ENCODE measurements around the gene DNAI1. TPM values are rescaled to one million over a fixed set of nuclear protein-coding genes. Genes with fewer than 3 reads are reported as not detected.
"Not testable (repeated sequence)": the region's sequence is repeated elsewhere in the genome, so short reads cannot be mapped to it uniquely, and the experiment has no call there.

DNAI1 gene
- total and polyA plus RNA-seq, 10 donors = not detected

- DNase-seq = no peak
- Histone ChIP-seq H3K27ac (no peak overlapping the region), H3K9me3 (no peaks in the 10 kb centered on the region), H3K4me1 (no peaks in the 10 kb centered on the region), H3K27me3 (replicated peaks in 1 of 7) (peaks cover 0 to 18% (median 0%) of the 10 kb centered on the region in 7 donors), H3K4me3 (no peak overlapping the region), H3K36me3 (no peaks in the 10 kb centered on the region)
- intact Hi-C loops (cut with DNase I; ENCODE audit: low total_unique reads) = no loop called here
- WGBS, 5 donors = 43 to 73% (median 70%) methylated on average over 1 of the region's 1 CpG
- TF ChIP-seq POLR2AphosphoS5 (IDR thresholded peaks at IDR 0.05) (no peak), POLR2A (IDR thresholded peaks at IDR 0.05) (no peak), CTCF (IDR thresholded peaks at IDR 0.05 in 8 of 11, conservative IDR thresholded peaks at IDR 0.05 in 3 of 11) (no peak)
These were observed 18.9 kb downstream of the DNAI1 start for GRCh38 chr9:34477541-34477940.

DNA sequence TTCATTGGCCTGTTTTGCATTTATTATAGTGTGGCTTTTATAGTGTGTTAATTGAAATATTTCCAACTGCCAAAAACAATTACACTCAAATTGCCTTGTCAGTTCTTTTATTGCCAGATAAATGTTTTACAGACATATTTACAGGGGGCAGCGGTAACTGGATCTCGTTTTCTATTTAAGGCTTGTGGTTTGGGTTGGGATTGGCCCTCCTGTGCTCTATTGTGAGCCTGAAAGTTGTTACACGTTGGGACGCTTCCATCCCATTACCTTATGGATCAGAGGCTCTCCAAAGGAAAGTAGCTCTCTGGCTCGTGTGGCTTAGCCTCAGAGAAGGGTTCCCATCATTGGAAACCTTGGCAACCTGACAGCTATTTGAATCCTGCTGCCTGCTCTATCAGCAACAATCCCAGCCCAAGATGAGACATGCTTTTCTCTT, 20.8 kb downstream of the DNAI1 start:
- intact Hi-C loops (cut with DNase I; ENCODE audit: low total_unique reads) = no loop called here
- Histone ChIP-seq H3K4me3 (no peak overlapping the region), H3K9me3 (no peaks in the 10 kb centered on the region), H3K36me3 (no peaks in the 10 kb centered on the region), H3K27me3 (replicated peaks in 1 of 7) (peaks cover 0 to 10% (median 0%) of the 10 kb centered on the region in 7 donors), H3K27ac (no peak overlapping the region), H3K4me1 (no peaks in the 10 kb centered on the region)
- WGBS, 5 donors = 67 to 76% (median 68%) methylated on average over 5 of the region's 5 CpGs
- no peak for DNase-seq
- TF ChIP-seq CTCF (IDR thresholded peaks at IDR 0.05 in 8 of 11, conservative IDR thresholded peaks at IDR 0.05 in 3 of 11) (no peak), POLR2A (IDR thresholded peaks at IDR 0.05) (no peak), POLR2AphosphoS5 (IDR thresholded peaks at IDR 0.05) (no peak)

DNA sequence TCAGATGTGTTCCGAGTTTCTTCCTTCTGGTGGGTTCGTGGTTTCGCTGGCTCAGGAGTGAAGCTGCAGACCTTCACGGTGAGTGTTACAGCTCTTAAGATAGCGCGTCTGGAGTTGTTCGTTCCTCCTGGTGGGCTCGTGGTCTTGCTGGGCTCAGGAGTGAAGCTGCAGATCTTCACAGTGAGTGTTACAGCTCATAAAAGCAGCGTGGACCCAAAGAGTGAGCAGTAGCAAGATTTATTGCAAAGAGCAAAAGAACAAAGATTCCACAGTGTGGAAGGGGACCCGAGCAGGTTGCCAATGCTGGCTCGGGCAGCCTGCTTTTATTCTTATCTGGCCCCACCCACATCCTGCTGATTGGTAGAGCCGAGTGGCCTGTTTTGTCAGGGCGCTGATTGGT, 23.0 kb downstream of the DNAI1 start:
- H3K27ac ChIP-seq; H3K4me3 ChIP-seq; DNase-seq; H3K4me1 ChIP-seq; H3K27me3 ChIP-seq (replicated peaks in 1 of 7); intact Hi-C loops (cut with DNase I; ENCODE audit: low total_unique reads); H3K9me3 ChIP-seq; H3K36me3 ChIP-seq: not testable (repeated sequence)
- WGBS, 5 donors = 60 to 71% (median 66%) methylated on average over 11 to 13 of the region's 13 CpGs

- H3K4me3 ChIP-seq; DNase-seq; H3K4me1 ChIP-seq; H3K9me3 ChIP-seq; H3K27ac ChIP-seq; intact Hi-C loops (cut with DNase I; ENCODE audit: low total_unique reads); H3K36me3 ChIP-seq; H3K27me3 ChIP-seq (replicated peaks in 1 of 7): not testable (repeated sequence)
- WGBS, 5 donors = 94 to 98% (median 96%) methylated on average over 9 to 27 of the region's 27 CpGs
These were observed 24.1 kb downstream of the DNAI1 start for GRCh38 chr9:34482746-34483145.

DNA sequence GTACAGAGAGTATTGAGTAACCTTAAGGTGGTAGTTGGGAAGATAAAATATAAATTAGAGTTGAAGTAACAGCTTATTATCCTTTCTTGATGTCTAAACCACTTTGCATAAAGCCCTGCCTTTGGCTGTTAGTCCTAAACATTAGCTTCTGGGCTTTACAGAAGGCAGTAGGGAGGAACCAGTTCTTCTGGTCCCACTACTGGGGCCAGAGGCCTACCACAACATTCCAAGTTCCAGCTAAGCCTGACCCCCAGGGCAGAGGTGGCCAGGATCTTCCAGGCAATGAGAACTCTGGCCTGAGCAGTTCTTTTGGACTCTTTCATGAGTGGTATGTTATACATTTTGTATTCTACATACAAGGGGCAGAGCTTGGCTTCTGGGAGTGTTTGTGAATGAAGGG, 26.1 kb downstream of the DNAI1 start:
- Histone ChIP-seq H3K9me3 (no peaks in the 10 kb centered on the region), H3K4me3 (no peak overlapping the region), H3K27ac (no peak overlapping the region), H3K4me1 (no peaks in the 10 kb centered on the region), H3K36me3 (no peaks in the 10 kb centered on the region), H3K27me3 (replicated peaks in 1 of 7) (peaks cover 0 to 25% (median 0%) of the 10 kb centered on the region in 7 donors)
- intact Hi-C loops (cut with DNase I; ENCODE audit: low total_unique reads) = no loop called here
- TF ChIP-seq POLR2AphosphoS5 (IDR thresholded peaks at IDR 0.05) (no peak), POLR2A (IDR thresholded peaks at IDR 0.05) (no peak), CTCF (IDR thresholded peaks at IDR 0.05 in 8 of 11, conservative IDR thresholded peaks at IDR 0.05 in 3 of 11) (no peak)
- no peak for DNase-seq
